ENCODE measurements around the gene TCEA3.

TCEA3 gene

DNA sequence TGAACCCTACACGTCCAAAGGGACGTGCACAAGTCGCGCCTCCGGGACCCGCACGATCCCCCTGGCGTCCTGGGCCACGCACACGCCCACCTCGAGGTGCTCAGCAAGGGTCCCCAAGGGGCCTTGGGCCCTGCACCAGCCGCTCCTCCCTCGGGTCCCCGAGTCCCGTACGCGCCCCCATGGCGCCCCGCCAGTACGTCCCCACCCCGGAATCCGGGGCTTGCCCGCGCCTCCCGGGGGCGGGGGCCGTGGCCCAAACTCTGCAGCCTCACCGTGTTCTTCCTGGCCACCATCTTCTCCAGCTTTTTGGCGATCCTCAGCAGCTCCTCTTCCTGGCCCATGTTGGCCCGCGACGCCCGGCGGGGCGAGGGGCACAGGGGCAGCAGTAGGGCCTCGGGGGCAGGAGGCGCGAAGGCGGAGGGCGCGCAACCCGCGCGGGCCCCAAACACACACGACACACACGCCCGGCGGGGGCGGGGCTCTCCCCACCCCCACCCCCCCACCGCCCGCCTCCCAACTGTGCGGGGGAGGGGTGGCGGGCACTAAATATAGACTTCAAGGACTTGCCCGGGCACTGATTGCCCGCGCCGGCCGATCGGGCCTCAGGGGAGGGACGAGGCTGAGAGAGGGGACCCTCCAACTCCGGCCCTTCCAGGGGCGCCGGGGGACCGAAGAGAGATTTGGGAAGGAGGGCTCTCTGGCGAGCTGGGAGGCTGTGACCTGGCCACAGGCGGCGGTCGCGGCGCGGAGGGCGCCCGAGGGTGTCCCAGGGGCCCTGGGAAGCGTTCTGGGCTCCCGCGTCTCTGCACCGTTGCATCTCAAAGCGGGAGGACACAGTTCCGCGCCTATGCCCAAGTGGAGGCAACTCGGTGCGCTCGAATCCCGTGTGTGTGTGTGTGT, at the start of gene TCEA3:
Gene TCEA3, minus strand, starts transcription at position 456 of the 900 bp plus-strand sequence. Its CDS starts 115 bp downstream, at position 341.
- FAIRE-seq (no peak), DNase-seq (ENCODE audit: insufficient read length, low spot score) (no peak)

DNA sequence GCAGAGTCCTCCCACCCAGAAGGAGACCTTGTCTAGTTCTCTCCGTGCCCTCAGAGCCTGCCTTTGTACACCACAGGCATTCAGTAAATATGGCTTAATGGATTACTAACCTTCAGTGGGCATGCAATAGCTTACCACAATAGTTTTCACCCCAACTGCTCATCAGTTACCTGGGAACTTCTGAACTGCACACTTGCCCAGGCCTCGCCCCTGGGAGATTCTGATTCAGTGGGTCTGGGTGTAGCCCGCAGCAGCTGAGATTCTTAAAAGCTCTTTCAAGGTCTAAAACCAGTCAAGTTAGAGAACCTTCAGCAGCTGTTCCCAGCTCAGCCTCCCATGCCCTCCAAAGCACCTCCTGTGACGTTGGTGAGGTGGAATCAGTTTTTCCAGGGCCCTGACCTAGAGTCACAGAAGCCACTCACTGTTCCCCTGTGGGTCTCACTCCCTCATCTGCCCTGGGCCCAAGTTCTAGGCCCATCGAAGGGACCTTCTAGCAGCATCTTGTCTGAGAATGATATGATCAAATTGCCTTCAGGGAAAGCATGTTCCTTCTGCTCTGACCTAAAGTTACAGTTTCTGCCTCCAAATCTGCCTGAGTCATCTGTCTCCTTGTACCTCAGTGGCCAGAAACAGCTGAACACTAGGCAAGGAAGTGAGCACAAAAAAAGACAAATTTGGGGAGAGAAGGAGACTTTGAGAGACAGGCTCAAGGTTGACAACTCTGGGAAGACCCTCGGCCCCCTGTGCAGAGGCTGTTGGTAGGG, 48.7 kb upstream of the TCEA3 start:
- DNase-seq (ENCODE audit: insufficient read length, low spot score) (no peak), FAIRE-seq (no peak)

DNA sequence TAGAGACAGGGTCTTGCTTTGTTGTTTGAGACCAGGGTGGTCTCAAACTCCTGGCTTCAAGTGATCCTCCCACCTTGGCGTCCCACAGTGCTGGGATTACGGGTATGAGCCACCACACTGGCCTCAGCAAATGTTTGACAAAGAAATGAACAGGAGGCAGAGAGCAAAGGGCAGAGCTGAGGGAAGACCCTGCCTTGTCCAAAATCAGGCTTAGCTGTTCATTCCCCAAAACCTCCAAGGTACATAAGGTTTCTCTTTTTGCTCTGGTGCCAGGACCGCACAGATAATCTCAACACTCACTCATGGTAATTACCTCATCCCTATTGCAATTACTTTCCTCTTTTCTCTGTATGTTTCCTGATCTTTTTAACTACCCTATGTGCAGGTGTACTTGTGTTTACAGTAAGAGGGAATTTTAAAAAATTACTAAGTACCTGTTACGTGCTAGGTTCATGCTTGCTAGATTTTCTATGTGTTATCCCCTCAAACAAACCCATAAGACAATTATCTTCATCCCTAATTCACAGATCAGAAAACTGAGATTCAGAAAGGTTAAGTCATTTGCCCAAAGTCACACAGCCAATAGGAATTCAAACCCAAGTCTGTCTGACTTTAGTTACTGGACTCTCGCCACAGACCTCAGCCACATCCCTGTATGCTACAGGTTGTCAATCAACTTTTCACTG, 47.9 kb upstream of the TCEA3 start:
- no peak for DNase-seq (ENCODE audit: insufficient read length, low spot score)
- no peak for FAIRE-seq

DNA sequence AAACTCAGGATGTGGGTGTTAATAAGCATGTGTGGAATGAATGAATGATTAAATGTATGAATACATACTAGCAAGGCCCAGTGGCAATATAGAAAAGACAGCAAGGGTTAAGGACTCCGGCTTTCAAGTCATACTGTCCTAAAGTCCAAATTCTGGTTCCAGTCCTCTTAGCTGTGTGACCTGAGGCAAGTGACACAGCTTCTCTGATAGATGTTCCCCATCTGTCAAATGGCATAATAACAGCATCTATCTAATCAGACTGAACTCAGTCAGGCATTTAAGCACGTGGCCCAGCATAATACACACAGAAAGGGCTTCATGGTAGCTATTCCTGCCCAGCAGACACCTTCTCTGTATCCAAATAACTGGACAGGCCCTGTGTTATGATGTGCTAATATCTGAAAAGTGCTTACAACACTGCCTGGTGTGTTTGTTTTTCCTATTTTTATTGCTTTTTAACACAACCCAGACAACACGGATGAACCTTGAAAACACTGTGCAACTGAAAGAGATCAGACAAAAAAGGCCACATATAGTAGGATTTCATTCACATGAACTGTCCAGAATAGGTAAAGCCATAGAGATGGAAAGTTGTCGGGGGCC, 47.0 kb upstream of the TCEA3 start:
- DNase-seq (ENCODE audit: insufficient read length, low spot score), result no peak
- FAIRE-seq, result no peak

DNA sequence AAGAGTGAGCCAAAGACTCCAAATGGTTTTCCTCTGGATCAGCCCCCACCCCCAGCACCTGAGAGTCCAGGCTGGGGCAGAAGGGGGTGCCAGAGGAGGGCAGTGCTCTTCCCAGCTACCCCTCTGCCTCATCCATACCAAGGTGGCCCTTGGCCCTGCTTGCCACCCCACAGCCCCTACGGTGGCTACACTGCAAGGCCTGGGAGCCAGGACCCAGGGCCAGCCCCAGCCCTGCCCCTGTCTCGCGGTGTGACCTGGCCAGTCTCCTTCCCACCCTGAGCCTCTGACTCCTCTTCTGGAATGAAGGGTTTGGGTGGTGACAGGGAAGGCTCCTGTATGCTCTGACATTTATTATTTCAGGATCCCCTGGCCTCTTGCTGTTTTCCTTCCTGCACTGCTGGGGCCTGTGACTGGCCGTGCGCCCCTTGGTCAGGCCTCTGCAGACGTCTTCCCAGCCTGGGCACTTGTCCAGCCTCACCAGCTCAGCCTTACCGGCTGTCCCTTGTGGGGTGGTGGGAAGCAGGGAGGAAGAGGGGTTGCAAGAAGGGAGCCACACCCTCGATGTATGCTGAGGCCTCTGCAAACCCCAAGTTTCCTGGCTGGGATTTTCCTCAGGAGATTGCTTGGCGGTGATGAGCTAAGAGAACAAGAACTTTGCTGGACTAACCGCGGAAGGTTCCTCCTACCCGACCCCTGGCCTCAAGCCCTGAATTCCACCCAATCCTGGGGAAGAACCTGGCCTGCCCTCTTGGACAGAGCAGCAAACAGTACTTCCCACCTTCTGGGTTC, 45.9 kb upstream of the TCEA3 start:
- FAIRE-seq (no peak), DNase-seq (ENCODE audit: insufficient read length, low spot score) (no peak)

GRCh38 chr1:23469372-23469982, 44.9 kb upstream of the TCEA3 start:
- FAIRE-seq, result no peak
- no peak for DNase-seq (ENCODE audit: insufficient read length, low spot score)

DNA sequence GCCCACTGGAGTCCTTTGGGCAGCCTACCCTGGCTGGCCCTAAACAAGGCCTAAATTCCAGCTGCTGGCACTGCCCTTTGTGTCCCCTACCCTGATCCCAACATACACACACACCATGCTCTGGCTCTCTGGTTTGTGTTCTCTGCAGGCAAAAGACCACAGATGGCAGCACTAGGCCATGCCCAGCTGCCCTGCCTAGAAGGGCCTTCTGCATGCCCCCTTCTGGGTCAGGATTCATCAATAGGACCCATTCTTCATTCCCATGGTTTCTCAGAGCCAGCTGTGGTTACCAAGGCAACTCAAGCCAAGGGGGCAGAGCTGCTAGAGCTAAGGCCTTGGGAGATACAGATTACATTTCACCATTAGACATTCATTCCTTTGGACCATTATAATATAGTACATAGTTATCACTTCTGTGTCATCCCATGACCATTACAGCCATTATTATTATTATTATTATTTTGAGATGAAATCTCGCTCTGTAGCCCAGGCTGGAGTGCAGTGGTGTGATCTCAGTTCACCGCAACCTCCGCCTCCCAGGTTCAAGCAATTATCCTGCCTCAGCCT, 42.0 kb upstream of the TCEA3 start:
- FAIRE-seq (no peak), DNase-seq (ENCODE audit: insufficient read length, low spot score) (no peak)

DNA sequence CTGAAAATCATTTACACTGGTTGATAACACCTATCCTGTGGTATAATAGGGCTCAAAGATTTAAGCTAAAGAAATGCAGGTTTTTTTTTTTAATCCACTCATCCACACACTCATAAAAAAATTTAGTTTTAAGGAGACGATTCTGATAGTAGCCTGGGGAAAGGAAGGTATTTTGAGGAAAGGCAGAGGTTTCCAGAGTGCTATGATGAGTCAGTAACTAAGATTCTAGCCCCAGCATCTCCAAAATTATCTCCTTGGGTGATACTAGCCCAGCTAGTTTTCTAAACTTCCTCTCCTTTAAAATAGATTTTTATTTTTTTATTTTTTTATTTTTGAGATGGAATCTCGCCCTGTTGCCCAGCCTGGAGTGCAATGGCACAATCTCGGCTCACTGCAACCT, 38.7 kb upstream of the TCEA3 start:
- DNase-seq (ENCODE audit: insufficient read length, low spot score) (no peak), FAIRE-seq (no peak)

- DNase-seq (ENCODE audit: insufficient read length, low spot score) (no peak), FAIRE-seq (no peak)
Measured at GRCh38 chr1:23462766-23463165, 38.2 kb upstream of the TCEA3 start.

- DNase-seq (ENCODE audit: insufficient read length, low spot score), result no peak
- FAIRE-seq, result no peak
Measured at GRCh38 chr1:23461050-23461449, 36.5 kb upstream of the TCEA3 start.

GRCh38 chr1:23460519-23460918, 36.0 kb upstream of the TCEA3 start:
- no peak for DNase-seq (ENCODE audit: insufficient read length, low spot score)
- FAIRE-seq, result no peak

GRCh38 chr1:23459338-23459757, 34.8 kb upstream of the TCEA3 start:
- DNase-seq (ENCODE audit: insufficient read length, low spot score) (no peak), FAIRE-seq (no peak)

DNA sequence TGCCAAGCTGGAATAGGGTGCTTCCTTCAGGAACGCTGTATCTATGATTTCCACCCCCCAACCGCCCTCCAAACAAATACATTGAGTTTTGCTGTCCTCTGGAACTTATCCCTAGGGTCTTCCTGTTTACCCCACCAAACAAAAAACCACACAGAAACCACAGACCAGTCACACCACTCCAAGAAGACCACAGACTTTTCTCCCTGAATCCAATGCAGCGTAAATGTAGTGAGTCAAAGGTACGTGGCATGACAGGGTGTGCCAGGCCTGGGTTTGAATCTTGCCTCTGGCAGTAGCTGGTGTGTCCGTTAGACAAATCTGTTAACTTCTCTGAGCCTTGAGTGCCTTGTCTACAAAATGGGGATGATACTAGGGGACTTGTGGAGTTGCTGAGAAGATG, 31.7 kb upstream of the TCEA3 start:
- FAIRE-seq, result no peak
- no peak for DNase-seq (ENCODE audit: insufficient read length, low spot score)

- FAIRE-seq (no peak), DNase-seq (ENCODE audit: insufficient read length, low spot score) (no peak)
Measured at GRCh38 chr1:23453455-23454000, 29.0 kb upstream of the TCEA3 start.

GRCh38 chr1:23452011-23452411, 27.5 kb upstream of the TCEA3 start:
- no peak for DNase-seq (ENCODE audit: insufficient read length, low spot score)

DNA sequence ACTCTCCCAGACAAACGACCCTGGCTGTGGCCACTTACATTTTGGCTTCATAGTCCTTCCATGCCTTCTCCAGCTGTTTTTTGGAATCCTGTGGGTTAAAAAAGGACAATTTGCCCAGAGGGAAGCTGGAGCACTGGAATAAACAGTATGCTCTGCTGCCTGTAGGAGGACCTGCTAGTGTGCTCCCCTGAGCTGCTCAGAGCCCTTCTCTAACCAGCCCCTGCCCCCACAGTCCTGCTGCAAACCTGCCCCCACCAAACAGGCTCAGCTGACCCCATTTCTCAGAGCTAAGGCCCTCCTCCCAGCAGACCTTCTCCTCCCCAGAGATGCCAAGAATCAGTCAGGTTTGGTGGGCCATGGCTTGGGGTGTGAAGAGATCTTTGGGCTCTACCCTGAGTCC, 26.9 kb upstream of the TCEA3 start:
- DNase-seq (ENCODE audit: insufficient read length, low spot score), result no peak
- FAIRE-seq, result no peak

More at GRCh38 chr1:23452011-23452411, 27.5 kb upstream of the TCEA3 start:
- no peak for FAIRE-seq

- FAIRE-seq (no peak), DNase-seq (ENCODE audit: insufficient read length, low spot score) (no peak)
Measured at GRCh38 chr1:23450894-23451293, 26.3 kb upstream of the TCEA3 start.

DNA sequence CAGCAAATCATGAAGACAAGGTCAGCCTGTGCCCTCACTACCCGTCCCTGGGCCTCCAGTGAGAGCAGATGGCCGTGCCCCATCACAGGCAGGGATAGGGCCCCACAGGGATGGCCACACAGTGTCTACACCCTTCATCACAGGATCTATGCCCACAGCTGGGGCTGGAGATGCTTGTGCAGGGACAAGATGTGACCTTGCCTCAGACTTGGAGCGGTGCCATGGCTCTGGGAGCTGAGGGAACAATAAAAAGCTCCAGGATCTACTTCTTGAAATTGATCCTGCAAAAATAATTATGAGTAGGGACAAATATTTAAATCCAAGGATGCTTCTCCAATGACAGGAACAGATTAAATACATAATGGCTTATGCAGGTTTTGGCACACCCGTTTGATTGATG, 25.4 kb upstream of the TCEA3 start:
- FAIRE-seq (no peak), DNase-seq (ENCODE audit: insufficient read length, low spot score) (no peak)

DNA sequence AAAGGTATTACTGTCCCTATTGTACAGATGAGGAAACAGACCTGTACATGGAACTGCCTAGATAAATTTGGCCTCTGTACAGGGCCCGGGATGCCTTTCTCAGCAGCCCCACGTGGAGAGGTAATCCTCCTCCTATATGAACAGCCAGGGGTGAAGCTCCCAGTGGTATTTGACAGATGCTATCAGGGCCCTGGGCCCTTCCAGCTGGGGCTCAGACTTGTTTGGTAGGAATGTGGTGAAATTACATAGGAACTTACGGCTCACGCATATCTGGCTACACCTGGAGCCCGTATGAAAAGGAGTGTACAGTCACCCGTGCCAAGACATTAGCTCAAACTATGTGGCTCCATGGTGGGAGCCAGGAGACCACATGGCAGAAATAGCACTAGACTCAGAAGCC, 24.8 kb upstream of the TCEA3 start:
- no peak for DNase-seq (ENCODE audit: insufficient read length, low spot score)
- FAIRE-seq, result no peak
